Thyroid gland (tissue), 4 donors: ENCODE data around the gene OCLN.

Experiments used
- CTCF ChIP-seq, 6 experiments: fragments of 200-600 bp in 3 of 6; fragments of 450-650 bp in 3 of 6; sonication (generic) in 3 of 6; IDR thresholded peaks; one replicate each; pipeline ENCODE4 v1.5.1; 2016 to 2019; ENCODE audit warnings: antibody characterized with exemption in 6 of 6, mild to moderate bottlenecking in 2 of 6, inconsistent platforms in 1 of 6, moderate library complexity in 1 of 6
- POLR2A ChIP-seq, 2 donors: fragments of 450-650 bp; IDR thresholded peaks; one replicate each; pipeline ENCODE4 v1.6.1; 2017; ENCODE audit warnings: antibody characterized with exemption in 2 of 2, mild to moderate bottlenecking in 2 of 2, moderate library complexity in 1 of 2

GRCh38 chr5:69525490-69525889, 32.9 kb downstream of the OCLN start:
- TF ChIP-seq CTCF (IDR thresholded peaks at IDR 0.05) (no peak), POLR2A (IDR thresholded peaks at IDR 0.05) (no peak)
